Raji (cell line): ENCODE data around the gene GPR132.

Experiments used
- POLR2A ChIP-seq: IDR thresholded peaks from 2 replicates; pipeline ENCODE4 v1.6.1; 2011; ENCODE audit warnings: low read depth, low read length, control low read depth; ENCODE audit not compliant: insufficient read depth

GPR132 gene

DNA sequence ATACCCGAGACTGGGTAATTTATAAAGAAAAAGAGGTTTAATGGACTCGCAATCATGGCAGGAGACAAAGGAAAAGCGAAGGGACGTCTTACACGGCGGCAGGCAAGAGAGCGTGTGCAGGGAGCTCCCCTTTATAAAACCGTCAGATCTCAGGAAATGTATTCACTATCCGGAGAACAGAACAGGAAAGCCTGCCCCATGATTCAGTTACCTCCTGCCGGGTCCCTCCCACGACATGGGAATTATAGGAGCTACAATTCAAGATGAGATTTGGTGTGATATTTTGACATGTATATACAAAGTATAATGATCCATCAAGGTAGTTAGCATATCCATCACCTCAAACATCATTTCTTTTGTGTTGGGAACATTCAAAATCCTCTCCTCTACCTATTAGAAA lies 42.1 kb downstream of the GPR132 start:
- no peak for TF ChIP-seq POLR2A

DNA sequence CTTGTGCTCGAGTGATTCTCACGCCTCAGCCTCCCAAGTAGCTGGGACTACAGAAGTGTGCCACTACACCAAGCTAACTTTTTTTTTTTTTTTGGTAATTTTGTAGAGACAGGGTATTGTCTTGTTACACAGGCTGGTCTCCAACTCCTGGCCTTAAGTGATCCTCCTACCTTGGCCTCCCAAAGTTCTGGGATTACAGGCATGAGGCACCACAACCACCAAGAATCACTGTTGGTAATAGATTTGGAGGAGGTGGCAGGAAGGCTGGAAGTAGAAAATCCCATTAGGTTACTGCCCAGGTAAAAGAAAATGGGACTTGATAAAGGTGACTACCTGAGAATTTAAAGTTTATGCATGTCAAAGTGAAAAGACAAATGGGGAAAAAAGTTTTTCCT lies 43.0 kb downstream of the GPR132 start:
- TF ChIP-seq POLR2A = no peak

DNA sequence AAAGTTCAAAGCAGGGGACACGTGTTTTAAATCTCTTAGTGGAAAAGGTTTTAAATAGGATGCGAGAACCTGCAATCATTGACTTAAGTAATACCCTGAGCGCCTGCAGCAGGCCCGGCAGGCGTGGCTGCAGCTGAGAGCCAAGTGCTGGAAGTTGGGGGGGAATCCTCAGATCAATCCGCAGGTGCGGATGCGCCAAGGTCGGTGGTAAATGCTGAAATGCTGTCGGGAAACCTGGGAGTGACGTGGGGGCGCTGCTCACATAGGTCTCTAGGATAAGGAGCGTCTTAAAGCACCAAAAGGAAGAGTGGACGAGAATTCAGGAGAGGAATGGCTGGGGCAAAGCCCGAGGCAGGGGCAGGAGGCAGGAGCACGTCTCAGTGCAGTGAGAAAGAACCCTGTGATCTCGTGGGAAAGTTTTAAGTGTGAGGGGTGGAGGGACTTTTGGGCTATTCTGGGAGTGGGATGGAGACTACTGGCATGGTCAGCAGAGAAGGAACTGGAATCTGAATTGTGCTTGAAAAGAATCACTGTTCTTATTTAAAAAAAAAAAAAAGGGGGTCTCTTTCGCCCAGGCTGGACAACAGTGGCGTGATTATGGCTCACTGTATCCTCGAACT lies 43.5 kb downstream of the GPR132 start:
- no peak; the same call in 1 of the 2 replicates for TF ChIP-seq POLR2A

DNA sequence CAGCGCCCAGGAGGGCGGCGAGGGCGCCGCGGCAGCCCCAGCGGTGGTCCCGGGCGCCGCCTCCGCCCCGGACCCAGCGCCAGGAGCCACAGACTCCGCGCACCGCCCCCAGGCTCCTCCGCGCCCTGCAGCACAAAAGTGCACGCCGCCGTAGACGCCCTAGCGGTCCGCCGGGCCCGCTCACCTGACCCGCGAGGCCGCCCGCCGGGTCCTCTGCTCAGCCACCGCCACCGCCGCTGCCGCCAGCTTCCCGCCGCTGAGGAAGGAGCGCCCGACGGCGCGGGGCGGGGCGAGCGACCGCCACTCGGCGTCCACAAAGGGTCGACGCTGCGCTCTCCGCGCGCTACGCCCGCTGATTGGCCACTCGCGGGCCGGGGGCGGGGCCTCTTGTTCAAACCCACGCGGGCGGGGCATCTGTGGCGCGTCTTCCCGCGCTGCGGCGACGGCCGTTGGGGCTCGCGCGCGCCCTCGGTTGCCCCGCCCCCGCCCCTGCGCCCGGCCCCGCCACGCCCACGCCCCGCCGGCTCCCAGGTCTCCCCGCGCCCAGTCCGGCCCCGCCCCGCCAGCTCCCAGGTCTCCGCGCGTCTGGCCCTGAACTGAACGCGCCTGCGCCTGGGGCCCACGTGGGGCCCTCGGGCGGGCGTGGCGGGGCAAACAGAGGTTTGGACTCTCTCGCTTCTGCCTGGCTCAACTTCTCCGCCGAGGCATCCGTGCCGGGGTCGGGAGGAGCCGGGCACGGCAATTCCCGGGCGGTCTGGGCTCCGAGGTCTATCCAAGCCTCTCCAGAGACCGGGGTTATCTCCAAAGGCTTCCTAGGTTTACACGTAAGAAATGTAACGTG lies 44.2 kb downstream of the GPR132 start, which contains the start of gene CDCA4:
Gene CDCA4, minus strand, starts transcription at position 269 of the 841 bp plus-strand sequence. CDS start 9,154 bp downstream, outside the sequence.
- TF ChIP-seq POLR2A = peak; percentile 79

DNA sequence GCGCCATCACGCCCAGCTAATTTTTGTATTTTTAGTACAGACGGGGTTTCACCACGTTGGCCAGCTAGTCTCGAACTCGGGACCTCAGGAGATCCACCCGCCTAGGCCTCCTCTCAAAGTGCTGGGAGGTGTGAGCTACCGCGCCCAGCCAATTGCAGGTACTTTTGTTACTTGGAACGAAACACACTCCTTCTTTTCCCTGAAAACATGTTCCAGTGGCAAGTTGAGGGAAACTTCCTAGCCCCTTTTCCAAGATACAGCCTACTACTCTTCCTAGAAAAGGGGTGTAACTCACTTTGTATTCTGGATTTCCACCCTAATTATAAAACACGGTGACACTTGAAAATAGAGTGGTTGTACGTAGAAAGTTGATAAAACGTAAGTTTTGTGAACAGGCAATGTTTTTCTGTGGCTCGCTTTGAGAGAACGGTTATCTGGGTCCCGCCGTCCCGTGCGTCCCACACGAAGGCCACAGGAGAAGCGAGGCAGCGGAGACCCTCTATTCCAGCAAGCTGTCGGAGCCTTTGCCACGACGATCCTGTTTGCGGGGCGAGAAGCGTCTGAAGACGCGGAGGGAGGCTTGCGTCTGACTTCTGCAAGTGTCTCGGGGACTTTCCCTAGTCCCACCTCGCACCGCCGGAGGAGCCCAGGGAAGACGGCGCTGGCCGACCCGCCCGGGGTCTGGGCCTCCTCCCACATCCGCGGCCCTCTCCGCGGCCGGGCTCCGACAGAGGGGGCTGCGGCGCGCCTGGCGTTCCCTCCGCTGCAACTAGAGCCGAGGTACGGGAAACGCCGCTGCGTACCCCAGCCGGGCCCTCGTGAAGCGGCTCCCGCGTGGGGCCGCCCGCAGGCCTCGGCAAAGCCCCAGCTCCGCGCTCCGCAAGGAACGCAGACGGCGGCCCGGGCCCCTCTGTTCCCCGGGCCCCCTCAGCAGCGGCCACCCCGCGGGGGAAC lies 45.1 kb downstream of the GPR132 start:
- no peak for TF ChIP-seq POLR2A

DNA sequence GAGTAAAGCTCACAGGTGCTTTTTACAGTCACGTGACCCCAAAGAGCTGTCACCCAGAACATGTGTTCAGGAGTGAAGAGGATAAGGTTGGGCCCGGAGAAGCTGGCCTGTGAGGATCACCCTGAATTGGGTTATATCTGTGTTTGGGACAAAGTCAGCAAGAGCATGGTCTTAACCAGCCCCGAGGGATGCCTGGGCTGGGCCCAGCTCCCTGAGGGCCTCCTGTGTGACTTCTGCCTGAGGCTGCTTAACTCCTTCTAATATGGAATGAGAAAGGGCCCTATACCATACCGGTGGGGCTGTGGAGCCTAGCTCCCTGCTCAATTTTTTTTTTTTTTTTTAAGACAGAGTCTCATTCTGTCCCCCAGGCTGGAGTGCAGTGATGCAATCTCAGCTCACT lies 46.8 kb downstream of the GPR132 start:
- no peak for TF ChIP-seq POLR2A

DNA sequence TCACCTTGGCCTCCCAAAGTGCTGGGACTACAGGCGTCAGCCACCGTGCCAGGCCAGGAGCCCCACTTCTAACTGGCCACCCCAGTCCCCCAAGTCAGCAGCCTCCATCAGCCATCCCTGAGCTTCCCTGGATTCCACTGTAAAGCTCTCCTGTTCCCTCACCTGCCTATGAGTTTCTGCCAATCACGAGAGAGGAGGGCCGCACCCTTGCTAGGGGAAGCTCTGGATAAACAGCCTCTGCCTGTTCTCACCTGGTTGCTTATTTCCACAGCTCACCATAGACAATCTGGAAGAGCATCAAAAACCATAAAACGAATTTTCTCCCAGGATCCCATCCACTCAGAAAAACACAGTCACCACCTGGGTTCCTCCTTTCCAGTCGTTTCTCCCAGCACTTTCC lies 49.3 kb downstream of the GPR132 start:
- TF ChIP-seq POLR2A = no peak

DNA sequence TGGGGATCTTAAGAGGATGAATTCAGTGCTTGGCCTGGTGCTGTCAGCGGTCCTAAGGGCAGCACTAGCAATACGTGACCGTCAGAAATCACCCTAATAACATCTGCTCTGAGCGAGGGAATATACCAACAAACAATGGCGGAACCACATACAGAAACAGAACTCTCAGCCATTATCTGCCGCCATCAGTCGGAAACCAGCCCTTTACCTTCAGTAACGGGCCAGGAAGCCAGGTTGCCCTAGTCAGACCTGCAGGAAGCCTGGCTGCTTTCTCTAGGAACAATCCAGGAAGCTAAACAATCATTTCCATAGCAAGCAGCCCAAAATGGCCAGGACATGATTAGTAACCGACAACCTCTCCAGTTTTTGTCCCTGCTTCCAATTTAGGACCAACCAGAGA lies 50.0 kb downstream of the GPR132 start:
- no peak for TF ChIP-seq POLR2A

DNA sequence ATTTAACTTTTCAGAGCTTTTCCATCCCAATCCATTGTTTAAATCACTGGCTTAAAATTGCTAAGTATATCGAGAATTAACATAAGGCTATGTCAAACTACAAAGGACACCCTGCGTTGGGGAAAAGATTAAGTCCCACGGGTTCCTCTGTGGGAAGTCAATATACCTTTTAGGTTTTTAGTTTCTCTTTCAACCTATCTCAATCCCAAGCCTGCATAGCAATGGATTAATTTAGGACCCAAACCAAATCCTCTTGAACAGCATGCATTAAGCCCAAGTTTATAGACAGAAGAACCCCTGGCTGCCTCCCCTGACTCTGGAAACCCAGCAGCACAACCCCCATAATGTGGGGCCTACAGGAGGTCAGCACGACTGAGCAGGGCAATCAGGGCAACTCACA lies 50.6 kb downstream of the GPR132 start:
- TF ChIP-seq POLR2A = no peak

DNA sequence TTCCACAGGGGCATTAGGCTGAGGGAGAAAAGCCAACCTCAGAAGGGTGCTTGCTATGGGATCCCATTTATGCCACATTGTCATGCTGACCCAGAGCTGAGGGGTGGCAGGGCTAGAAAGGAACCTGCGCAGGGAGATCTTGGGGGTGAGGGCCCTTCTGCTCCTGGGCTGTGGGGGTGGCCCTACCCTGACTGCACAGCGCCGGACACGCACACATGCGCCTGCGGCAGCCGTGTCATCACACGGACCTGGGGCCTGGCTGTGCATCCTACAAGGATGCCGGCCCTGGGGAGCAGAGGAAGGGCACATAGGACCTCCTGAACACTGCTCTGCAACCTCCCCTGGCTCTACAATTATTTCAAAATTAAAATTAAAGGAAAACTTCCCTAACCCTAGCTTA lies 51.2 kb downstream of the GPR132 start:
- TF ChIP-seq POLR2A = no peak

DNA sequence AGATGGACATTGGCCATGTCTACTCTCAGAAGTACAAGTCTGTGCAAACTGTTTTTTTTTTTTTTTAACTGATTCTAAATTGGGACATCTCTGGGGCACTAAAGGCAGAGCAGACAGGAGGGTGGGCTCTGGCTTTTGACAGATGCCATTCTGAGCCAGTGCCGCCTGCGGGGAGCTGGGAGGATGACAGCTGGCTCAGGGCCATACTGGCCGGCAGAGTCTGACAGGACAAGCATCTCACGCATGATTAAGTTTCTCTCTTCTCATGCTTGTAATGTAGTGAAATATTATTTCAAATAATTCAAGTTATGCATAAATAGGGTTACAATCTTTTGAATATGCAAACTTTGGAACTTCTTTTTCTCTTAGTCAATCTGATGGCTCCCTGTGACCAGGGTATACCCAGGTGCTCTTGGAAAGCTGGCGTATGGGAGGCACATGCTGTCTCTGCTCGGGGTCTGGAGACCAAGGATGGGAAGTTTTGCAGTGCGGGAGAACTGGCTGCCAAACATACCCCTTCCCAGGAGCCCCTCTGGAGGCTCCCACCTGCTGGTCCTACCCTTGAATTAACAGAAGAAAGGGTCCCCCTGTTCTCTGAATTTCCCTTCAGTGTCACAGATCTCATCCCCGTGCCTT lies 52.0 kb downstream of the GPR132 start:
- TF ChIP-seq POLR2A = no peak

DNA sequence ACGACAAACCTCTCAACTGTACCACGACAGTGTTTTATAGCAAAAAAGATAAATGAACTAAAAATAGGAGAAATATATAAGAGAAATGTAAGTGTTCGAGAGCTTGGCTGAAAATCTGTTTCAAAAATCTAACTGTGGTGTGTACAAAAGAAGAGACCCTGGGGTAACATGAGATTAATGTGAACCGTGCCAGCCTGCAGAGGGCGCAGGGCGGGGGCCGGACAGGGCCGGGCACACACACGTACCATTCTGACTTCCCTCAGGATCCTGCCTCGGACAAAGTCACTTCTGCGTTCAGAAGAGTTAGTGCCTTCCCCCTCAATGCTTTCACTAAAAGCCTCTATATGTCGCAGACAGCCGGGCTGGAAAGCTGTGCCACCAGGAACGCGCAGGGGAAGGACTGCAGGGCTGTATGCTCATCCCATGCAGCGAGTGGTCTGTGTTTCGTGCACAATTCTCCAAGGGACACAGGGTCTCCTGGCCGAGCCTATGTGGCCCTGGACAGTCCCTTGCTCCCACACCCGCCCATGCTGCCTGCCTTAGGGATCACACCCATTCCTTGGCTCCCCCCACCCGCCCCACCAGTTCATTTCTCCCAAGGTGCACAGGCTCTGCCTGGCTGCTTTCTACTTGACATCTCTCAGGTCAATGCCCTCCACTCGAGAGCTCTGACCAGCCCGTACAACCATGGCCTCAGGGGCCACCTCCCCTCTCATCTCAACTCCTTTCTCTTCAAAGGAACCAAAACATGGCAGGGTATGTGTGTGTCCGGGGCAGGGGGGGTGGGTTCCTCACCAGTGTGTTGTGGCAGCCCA lies 52.9 kb downstream of the GPR132 start:
- no peak for TF ChIP-seq POLR2A

DNA sequence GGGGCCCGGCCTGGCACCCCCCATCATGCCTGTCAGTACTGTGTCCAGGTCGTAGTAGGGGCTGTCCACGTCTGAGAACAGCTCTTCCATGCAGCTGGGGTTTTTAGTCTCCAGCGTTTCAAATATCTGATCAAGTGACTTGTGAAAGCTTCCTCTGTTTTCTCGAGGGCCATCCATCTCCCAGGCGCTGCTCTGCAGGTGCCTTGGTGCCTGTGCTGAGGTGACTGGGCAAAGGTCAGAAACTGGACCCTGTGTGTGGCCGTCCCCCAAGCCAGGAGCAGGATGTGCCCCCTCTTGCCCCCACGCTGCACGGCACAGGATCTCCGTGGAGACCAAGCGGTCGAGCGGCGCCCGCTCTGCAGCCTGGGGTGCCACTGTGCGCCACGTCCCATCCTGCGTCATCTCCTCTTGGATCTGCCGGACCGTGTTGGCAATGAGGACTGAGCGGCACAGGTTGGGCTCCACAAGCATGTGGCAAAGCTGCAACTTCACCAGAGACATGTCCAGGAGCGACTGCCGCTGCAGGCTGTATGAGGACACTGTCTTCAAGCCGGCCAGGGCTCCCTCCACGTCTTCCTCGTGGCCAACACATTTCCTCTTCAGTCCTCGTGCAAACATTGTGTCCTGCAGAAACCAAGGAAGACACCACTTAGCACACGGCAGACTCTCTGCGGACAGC lies 53.8 kb downstream of the GPR132 start:
- no peak for TF ChIP-seq POLR2A

DNA sequence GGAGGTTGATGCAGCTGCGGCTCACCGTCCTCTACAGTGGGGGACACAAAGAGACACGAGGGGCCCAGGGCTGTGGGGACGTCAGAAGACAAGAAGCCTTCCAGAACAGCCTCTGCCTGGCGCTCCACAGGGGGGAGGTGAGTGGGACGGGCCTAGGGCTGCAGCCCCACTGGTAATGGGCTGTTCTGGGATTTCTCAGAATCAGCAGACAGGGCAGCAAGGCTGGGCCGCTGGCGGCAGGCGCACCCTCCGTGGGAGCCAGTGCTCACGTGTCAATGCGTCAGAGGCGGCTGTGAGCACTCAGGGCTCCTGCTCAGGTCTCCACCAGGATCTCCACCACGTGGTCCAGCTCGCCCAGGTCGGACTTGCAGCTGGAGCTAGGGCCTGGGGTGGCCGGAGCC lies 54.3 kb downstream of the GPR132 start:
- TF ChIP-seq POLR2A = no peak

DNA sequence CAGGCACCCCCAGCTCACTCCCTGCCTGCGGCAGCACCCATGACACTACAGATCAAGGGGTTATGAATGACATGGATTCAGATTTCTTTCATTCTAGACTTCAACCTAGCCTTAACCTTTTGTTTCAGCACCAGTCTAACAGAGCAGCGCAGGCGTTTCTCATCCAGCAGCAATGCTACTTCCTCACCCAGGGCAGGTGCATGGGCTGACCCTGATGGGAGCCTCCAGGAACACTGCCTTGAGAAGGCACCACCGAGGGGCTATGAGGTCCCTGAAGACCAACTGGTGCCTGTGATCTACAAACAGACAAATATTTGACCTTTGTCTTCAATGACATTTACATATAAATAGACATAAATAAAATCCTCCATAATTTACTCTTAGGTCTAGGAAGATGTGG lies 55.1 kb downstream of the GPR132 start:
- TF ChIP-seq POLR2A = no peak
